Esophagus muscularis mucosa (tissue), 4 donors: Measurements from ENCODE around the gene NCAM1. TPM values are rescaled to one million over a fixed set of nuclear protein-coding genes. Genes with fewer than 3 reads are reported as not detected.
A peak's percentile ranks its signal among the peaks of the same experiment; 100 is the strongest.

Experiments
- DNase-seq: peaks from one replicate; pipeline ENCODE4 v3.0.0-alpha.2; 2017; ENCODE audit errors: extremely low spot score
- H3K27ac ChIP-seq, 4 donors: fragments of 200-600 bp; sonication (generic); replicated peaks in 1 of 4; 1 replicate in 3 of 4; 2 replicates in 1 of 4; pipeline ENCODE4 v1.5.1; 2016 to 2019; ENCODE audit warnings: mild to moderate bottlenecking in 1 of 4
- H3K27me3 ChIP-seq, 4 donors: fragments of 200-600 bp; sonication (generic); one replicate each; pipeline versions ENCODE4 v1.5.1 to v1.6.0; 2016 to 2019
- H3K36me3 ChIP-seq, 4 donors: fragments of 200-600 bp; sonication (generic); one replicate each; pipeline ENCODE4 v1.5.1; 2016 to 2019
- H3K4me1 ChIP-seq, 4 donors: fragments of 200-600 bp; sonication (generic); one replicate each; pipeline ENCODE4 v1.5.1; 2016 to 2019
- H3K4me3 ChIP-seq, 4 donors: fragments of 200-600 bp; sonication (generic); 1 replicate in 2 of 4; 2 replicates in 2 of 4; pipeline ENCODE4 v1.5.1; 2016 to 2019; ENCODE audit warnings: mild to moderate bottlenecking in 4 of 4, moderate library complexity in 1 of 4
- H3K9me3 ChIP-seq, 4 donors: fragments of 200-600 bp; sonication (generic); 1 replicate in 3 of 4; 2 replicates in 1 of 4; pipeline ENCODE4 v1.5.1; 2016 to 2019
- EP300 ChIP-seq: sonication (generic); formaldehyde crosslinking; IDR thresholded peaks from one replicate; pipeline ENCODE4 v1.6.1; 2017; ENCODE audit warnings: antibody characterized with exemption
- POLR2A ChIP-seq: fragments of 450-650 bp; IDR thresholded peaks from one replicate; pipeline ENCODE4 v1.6.1; 2017; ENCODE audit warnings: antibody characterized with exemption, moderate library complexity, mild to moderate bottlenecking, low read depth
- POLR2AphosphoS5 ChIP-seq, 2 donors: sonication (generic); formaldehyde crosslinking; IDR thresholded peaks; one replicate each; pipeline ENCODE4 v1.6.1; 2017; ENCODE audit warnings: antibody characterized with exemption in 2 of 2
- WGBS: methylation state at CpG from one replicate; pipeline ENCODE4 v1.1.5; 2018; 5-methylcytosine and 5-hydroxymethylcytosine counted together
- intact Hi-C: fragments of 100-400 bp; cut with DNase I; formaldehyde crosslinking; loops from one replicate; pipeline ENCODE4 v1.15.1; 2023
- total RNA-seq, 4 donors: library from RNA; depleted of rRNA; stranded (reverse); fragments of >200 nt; gene quantifications; one replicate each; pipeline versions ENCODE4 v1.1.0 to v1.2.1, GENCODE V29; 2016
- TF ChIP-seq, protein P1 (sequence below), 3 experiments: fragments of 200-600 bp in 2 of 3; fragments of 450-650 bp in 1 of 3; sonication (generic) in 2 of 3; IDR thresholded peaks; one replicate each; pipeline ENCODE4 v1.5.1; 2017 to 2019; ENCODE audit warnings: antibody characterized with exemption in 3 of 3, mild to moderate bottlenecking in 2 of 3, moderate library complexity in 1 of 3

Gene NCAM1
- total RNA-seq, 4 donors from 2014 or later, result 83.5 to 161 (median 95.2) TPM

DNA sequence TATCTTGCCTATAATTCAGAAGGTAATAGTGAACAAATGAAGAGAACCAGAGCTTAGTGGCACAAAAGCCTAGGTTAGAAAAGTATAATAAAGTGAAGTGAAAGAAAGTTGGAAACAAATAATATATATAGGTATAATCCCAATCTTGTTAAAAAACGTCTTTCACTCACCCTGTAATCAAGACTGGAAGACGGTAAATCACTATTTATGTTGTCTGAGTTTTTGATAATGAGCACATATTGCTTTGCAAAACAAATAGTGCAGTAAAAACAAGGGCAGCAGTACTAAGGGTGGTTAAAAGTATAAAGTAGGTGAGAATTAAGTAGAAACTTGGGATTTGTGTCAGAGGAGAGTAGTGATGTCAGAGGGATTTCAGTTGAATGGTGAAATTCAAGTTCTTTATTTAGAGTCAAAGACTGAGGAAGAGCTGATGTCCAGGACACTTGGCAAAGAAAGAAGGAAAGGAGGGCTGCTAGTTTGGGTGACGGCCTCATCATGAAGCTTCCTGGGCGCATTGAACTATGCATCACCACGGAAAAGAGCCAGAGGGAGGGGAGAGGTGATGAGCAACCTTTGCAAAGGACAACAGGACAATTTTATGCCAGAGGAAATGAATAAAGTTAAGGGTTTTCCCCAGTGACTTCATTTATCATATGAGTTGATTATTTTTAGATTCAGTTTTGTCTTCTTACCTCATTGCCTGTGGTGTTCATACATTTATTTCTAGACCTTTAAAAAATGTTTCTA, 11.4 kb downstream of the NCAM1 start:
- Histone ChIP-seq H3K4me3 (no peak overlapping the region), H3K27me3 (no peaks in the 10 kb centered on the region), H3K27ac (no peak overlapping the region), H3K9me3 (no peaks in the 10 kb centered on the region), H3K36me3 (no peaks in the 10 kb centered on the region), H3K4me1 (peaks cover 9 to 24% (median 12%) of the 10 kb centered on the region in 4 donors)
- WGBS, result 62% methylated on average over 5 of the region's 5 CpGs
- TF ChIP-seq, protein P1, sequence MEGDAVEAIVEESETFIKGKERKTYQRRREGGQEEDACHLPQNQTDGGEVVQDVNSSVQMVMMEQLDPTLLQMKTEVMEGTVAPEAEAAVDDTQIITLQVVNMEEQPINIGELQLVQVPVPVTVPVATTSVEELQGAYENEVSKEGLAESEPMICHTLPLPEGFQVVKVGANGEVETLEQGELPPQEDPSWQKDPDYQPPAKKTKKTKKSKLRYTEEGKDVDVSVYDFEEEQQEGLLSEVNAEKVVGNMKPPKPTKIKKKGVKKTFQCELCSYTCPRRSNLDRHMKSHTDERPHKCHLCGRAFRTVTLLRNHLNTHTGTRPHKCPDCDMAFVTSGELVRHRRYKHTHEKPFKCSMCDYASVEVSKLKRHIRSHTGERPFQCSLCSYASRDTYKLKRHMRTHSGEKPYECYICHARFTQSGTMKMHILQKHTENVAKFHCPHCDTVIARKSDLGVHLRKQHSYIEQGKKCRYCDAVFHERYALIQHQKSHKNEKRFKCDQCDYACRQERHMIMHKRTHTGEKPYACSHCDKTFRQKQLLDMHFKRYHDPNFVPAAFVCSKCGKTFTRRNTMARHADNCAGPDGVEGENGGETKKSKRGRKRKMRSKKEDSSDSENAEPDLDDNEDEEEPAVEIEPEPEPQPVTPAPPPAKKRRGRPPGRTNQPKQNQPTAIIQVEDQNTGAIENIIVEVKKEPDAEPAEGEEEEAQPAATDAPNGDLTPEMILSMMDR (IDR thresholded peaks at IDR 0.05), result no peak
- TF ChIP-seq POLR2AphosphoS5 (IDR thresholded peaks at IDR 0.05) (no peak), EP300 (no peak), POLR2A (no peak)
- no peak for DNase-seq
- intact Hi-C loops, result no loop called here

DNA sequence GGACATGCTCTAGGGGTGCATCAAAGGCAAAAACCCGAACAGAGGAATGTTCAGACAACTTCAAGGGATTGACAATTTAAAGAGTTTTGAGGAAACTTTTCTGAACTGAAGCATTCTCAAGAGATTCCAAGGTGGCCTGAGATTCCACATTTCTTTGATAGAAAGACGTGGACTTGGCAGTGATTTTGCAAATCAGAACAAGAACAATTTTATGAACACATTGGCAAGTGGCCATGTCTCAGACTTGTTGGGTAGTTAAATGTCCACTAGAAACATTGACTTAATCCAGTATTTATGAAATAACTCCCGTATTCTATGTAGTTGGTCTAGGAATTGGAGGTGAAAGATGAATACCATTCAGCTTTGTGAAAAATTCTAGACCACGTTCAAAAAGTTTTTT, 13.8 kb downstream of the NCAM1 start:
- WGBS, result 74% methylated on average over 4 of the region's 4 CpGs
- no peaks in the 10 kb centered on the region for H3K27me3 ChIP-seq
- H3K4me1 ChIP-seq, result peaks cover 0 to 17% (median 9%) of the 10 kb centered on the region in 4 donors
- no peaks in the 10 kb centered on the region for H3K36me3 ChIP-seq
- H3K4me3 ChIP-seq, result no peak overlapping the region
- TF ChIP-seq, protein P1 (IDR thresholded peaks at IDR 0.05), result no peak
- no peak for TF ChIP-seq POLR2A
- TF ChIP-seq EP300, result no peak
- TF ChIP-seq POLR2AphosphoS5 (IDR thresholded peaks at IDR 0.05), result no peak
- DNase-seq, result no peak
- no peaks in the 10 kb centered on the region for H3K9me3 ChIP-seq
- intact Hi-C loops, result no loop called here
- H3K27ac ChIP-seq, result no peak overlapping the region

DNA sequence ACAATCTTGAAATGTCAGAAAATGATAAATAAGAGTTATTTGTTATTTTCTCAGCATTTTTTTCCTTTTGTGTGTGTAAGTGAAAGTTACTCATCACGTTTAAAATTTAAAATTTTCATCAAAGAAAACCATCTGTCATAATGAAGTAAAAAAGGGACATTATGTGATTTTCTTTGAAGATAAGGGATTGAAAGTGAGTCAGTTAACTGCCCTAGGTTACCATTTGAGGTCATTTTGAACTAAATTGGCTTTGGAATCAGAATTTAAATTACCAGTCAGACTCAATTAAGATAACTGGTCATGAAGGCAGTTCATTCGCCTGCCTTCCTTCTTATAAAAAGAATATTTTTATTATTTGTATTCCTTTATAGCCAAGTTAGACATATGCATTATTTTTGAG, 14.3 kb downstream of the NCAM1 start:
- TF ChIP-seq, protein P1 (IDR thresholded peaks at IDR 0.05), result no peak
- TF ChIP-seq POLR2A, result no peak
- no peak for TF ChIP-seq POLR2AphosphoS5 (IDR thresholded peaks at IDR 0.05)
- TF ChIP-seq EP300, result no peak
- intact Hi-C loops, result no loop called here
- Histone ChIP-seq H3K4me1 (peaks cover 0 to 17% (median 9%) of the 10 kb centered on the region in 4 donors), H3K27ac (no peak overlapping the region), H3K36me3 (no peaks in the 10 kb centered on the region), H3K9me3 (no peaks in the 10 kb centered on the region), H3K27me3 (no peaks in the 10 kb centered on the region), H3K4me3 (no peak overlapping the region)
- 87% methylated on average over 2 of the region's 2 CpGs for whole genome bisulfite sequencing
- no peak for DNase-seq

DNA sequence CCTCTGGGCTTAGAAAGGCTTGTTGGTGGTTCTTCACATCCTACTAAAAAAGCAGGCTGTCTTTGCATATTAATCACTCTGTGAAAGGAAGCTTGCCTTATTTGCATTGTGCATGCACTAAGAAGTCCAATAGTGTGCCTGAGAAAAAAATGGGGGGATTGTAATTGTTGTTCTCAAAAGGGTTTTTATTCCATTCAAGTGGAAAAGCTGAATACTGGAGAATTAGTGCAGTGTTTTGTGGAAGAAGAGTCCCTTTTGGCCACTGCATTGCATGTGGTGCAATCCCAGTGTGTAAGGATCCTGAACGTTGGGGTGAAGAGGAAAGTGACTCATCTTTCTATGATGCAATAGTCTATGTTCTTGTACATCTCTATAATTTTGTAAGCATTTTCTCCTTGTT, 16.5 kb downstream of the NCAM1 start:
- DNase-seq, result no peak
- intact Hi-C loops, result no loop called here
- 17% methylated on average over 1 of the region's 1 CpG for WGBS

More for the DNA sequence above, 16.5 kb downstream of the NCAM1 start:
- TF ChIP-seq, protein P1 (IDR thresholded peaks at IDR 0.05), result no peak
- TF ChIP-seq POLR2AphosphoS5 (IDR thresholded peaks at IDR 0.05), result peak in 1 of 2 donors; percentile 53
- Histone ChIP-seq H3K9me3 (no peaks in the 10 kb centered on the region), H3K4me3 (no peak overlapping the region), H3K27ac (no peak overlapping the region), H3K4me1 (peaks cover 0 to 17% (median 7%) of the 10 kb centered on the region in 4 donors), H3K36me3 (no peaks in the 10 kb centered on the region), H3K27me3 (no peaks in the 10 kb centered on the region)
